Activated naive CD4-positive, alpha-beta T cell treated with anti-CD3 and anti-CD28 coated beads for 36 hours (primary cell): Measurements from ENCODE around the gene ETS1. TPM values are rescaled to one million over a fixed set of nuclear protein-coding genes. Genes with fewer than 3 reads are reported as not detected.
A peak's percentile ranks its signal among the peaks of the same experiment; 100 is the strongest.

Experiments used
- CTCF ChIA-PET: fragments of 350-600 bp; sonication (Branson Sonifier 250); formaldehyde crosslinking; loops from one replicate; lab custom pipeline; 2021; ENCODE audit warnings: antibody characterized with exemption; lab: Charles Lee
- DNase-seq: peaks from one replicate; pipeline ENCODE4 v3.0.0-alpha.2; 2020
- H3K27ac Mint-ChIP-seq: one replicate; pipeline ENCODE4 v1.8.0; 2021; ENCODE audit warnings: mild to moderate bottlenecking, mixed read lengths
- H3K27me3 Mint-ChIP-seq: one replicate; pipeline ENCODE4 v1.8.0; 2021; ENCODE audit warnings: low read depth, mixed read lengths
- H3K36me3 Mint-ChIP-seq: one replicate; pipeline ENCODE4 v1.8.0; 2021; ENCODE audit warnings: low read depth, mixed read lengths
- H3K4me1 Mint-ChIP-seq: one replicate; pipeline ENCODE4 v1.8.0; 2021; ENCODE audit warnings: low read depth, mixed read lengths
- H3K4me3 Mint-ChIP-seq: one replicate; pipeline ENCODE4 v1.8.0; 2021; ENCODE audit warnings: mild to moderate bottlenecking, moderate library complexity, mixed read lengths
- H3K9me3 Mint-ChIP-seq: one replicate; pipeline ENCODE4 v1.8.0; 2021; ENCODE audit warnings: mixed read lengths
- intact Hi-C: fragments of 100-400 bp; cut with micrococcal nuclease; formaldehyde crosslinking; loops from one replicate; pipeline ENCODE4 v1.15.1; 2023
- total RNA-seq, 2 experiments: library from RNA; stranded (reverse); gene quantifications; one replicate each; pipeline ENCODE4 v1.2.3, GENCODE V29; 2021

The ETS1 gene
- total RNA-seq, 2 experiments from 2014 or later = 336 to 338 TPM

GRCh38 chr11:128501632-128502549 is 85.5 kb downstream of the ETS1 start:
- intact Hi-C loops = loop anchor here (1.0 to 2.0 kb wide), 2 partner anchors 8 to 85 kb away; no protein-coding TSS in a partner anchor
- DNase-seq = peak; percentile 8
- H3K4me3 Mint-ChIP-seq = peak overlapping the region; percentile 78
- H3K9me3 Mint-ChIP-seq = no peaks in the 10 kb centered on the region
- peak overlapping the region; percentile 97 for H3K27ac Mint-ChIP-seq
- H3K4me1 Mint-ChIP-seq = peaks cover 96% of the 10 kb centered on the region
- no peaks in the 10 kb centered on the region for H3K27me3 Mint-ChIP-seq
- CTCF ChIA-PET = interaction anchor here (0.7 to 8.0 kb wide), 11 partner anchors 10 to 158 kb away, joined by 3 to 69 read pairs (median 5); no protein-coding TSS in a partner anchor
- H3K36me3 Mint-ChIP-seq = peaks cover 69% of the 10 kb centered on the region

DNA sequence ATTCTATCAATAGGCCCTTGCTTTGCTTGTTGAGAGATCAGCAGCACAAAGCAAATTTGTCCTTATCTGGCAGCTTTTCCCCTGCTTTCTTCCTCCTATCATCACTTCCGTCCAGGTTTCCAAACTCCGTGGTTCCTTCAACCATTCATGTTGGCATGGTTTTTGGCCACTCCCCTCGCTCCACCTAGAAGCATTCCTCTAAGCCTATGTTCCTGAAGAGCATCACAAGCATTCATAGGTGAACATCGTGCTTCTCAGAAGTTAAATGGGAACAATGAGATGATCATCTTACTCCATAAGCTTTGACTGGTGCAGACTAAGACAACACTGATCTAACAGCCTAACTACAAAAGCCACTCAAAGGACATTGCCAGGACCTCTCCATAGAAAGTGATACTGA is 86.3 kb downstream of the ETS1 start:
- intact Hi-C loops = loop anchor here (1.0 kb wide), 1 partner anchor 9 kb away; no protein-coding TSS in a partner anchor
- H3K27me3 Mint-ChIP-seq = no peaks in the 10 kb centered on the region

GRCh38 chr11:128500493-128500892 is 86.9 kb downstream of the ETS1 start:
- H3K27ac Mint-ChIP-seq = peak overlapping the region; percentile 97
- no peaks in the 10 kb centered on the region for H3K9me3 Mint-ChIP-seq
- intact Hi-C loops = no loop called here
- H3K36me3 Mint-ChIP-seq = peaks cover 68% of the 10 kb centered on the region
- H3K4me1 Mint-ChIP-seq = peaks cover 97% of the 10 kb centered on the region
- CTCF ChIA-PET = interaction anchor here (0.7 to 8.0 kb wide), 10 partner anchors 13 to 210 kb away, joined by 3 to 69 read pairs (median 4); no protein-coding TSS in a partner anchor
- peak overlapping the region; percentile 78 for H3K4me3 Mint-ChIP-seq
- H3K27me3 Mint-ChIP-seq = no peaks in the 10 kb centered on the region
- no peak for DNase-seq

More for the DNA sequence above, 86.3 kb downstream of the ETS1 start:
- peak overlapping the region; percentile 97 for H3K27ac Mint-ChIP-seq
- CTCF ChIA-PET = interaction anchor here (1.2 to 8.0 kb wide), 7 partner anchors 9 to 211 kb away, joined by 3 to 69 read pairs (median 6); no protein-coding TSS in a partner anchor
- H3K4me3 Mint-ChIP-seq = peak overlapping the region; percentile 78
- H3K9me3 Mint-ChIP-seq = no peaks in the 10 kb centered on the region
- H3K36me3 Mint-ChIP-seq = peaks cover 68% of the 10 kb centered on the region
- peak; percentile 36 for DNase-seq
- H3K4me1 Mint-ChIP-seq = peaks cover 97% of the 10 kb centered on the region

- intact Hi-C loops = loop anchor here (2.0 kb wide), 1 partner anchor 17 kb away; no protein-coding TSS in a partner anchor
- Mint-ChIP-seq H3K4me3 (peak overlapping the region; percentile 86), H3K36me3 (peaks cover 72% of the 10 kb centered on the region), H3K27ac (peak overlapping the region; percentile 100), H3K27me3 (no peaks in the 10 kb centered on the region), H3K9me3 (no peaks in the 10 kb centered on the region), H3K4me1 (peaks cover 97% of the 10 kb centered on the region)
- CTCF ChIA-PET = interaction anchor here (0.7 to 8.0 kb wide), 9 partner anchors 13 to 209 kb away, joined by 3 to 69 read pairs (median 4); no protein-coding TSS in a partner anchor
- peak; percentile 7 for DNase-seq
Observed at GRCh38 chr11:128499613-128500253, 87.6 kb downstream of the ETS1 start.

GRCh38 chr11:128498721-128499245 is 88.6 kb downstream of the ETS1 start:
- no peaks in the 10 kb centered on the region for H3K9me3 Mint-ChIP-seq
- peaks cover 95% of the 10 kb centered on the region for H3K4me1 Mint-ChIP-seq
- no peaks in the 10 kb centered on the region for H3K27me3 Mint-ChIP-seq
- CTCF ChIA-PET = interaction anchor here (1.1 to 8.0 kb wide), 8 partner anchors 19 to 131 kb away, joined by 3 to 69 read pairs (median 4); no protein-coding TSS in a partner anchor
- intact Hi-C loops = loop anchor here (2.0 kb wide), 1 partner anchor 16 kb away; no protein-coding TSS in a partner anchor
- H3K27ac Mint-ChIP-seq = peak overlapping the region; percentile 100
- peaks cover 68% of the 10 kb centered on the region for H3K36me3 Mint-ChIP-seq
- peak overlapping the region; percentile 86 for H3K4me3 Mint-ChIP-seq
- no peak for DNase-seq

DNA sequence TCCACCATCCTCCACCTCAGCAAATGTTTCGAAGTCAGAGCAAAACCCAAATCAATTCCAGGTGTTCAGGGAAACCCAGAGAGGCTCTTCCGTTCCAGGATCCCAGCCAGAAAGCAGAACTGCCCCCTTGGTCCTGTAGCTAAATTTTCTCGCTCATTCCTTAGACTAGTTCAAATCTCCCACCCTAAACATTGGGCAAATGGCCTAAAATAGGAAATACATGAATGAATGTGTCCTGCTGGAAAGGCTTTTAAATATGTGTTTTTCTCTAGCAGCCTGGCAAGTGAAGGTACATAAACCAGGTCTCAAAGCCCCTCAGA is 89.6 kb downstream of the ETS1 start:
- Mint-ChIP-seq H3K4me1 (peaks cover 95% of the 10 kb centered on the region), H3K9me3 (no peaks in the 10 kb centered on the region), H3K36me3 (peaks cover 72% of the 10 kb centered on the region), H3K27me3 (no peaks in the 10 kb centered on the region), H3K27ac (peak overlapping the region; percentile 100), H3K4me3 (peak overlapping the region; percentile 58)
- no peak for DNase-seq
- intact Hi-C loops = loop anchor here (2.0 kb wide), 1 partner anchor 15 kb away; no protein-coding TSS in a partner anchor
- CTCF ChIA-PET = interaction anchor here (1.0 to 2.5 kb wide), 11 partner anchors 12 to 333 kb away, joined by 3 to 6 read pairs (median 4); no protein-coding TSS in a partner anchor

DNA sequence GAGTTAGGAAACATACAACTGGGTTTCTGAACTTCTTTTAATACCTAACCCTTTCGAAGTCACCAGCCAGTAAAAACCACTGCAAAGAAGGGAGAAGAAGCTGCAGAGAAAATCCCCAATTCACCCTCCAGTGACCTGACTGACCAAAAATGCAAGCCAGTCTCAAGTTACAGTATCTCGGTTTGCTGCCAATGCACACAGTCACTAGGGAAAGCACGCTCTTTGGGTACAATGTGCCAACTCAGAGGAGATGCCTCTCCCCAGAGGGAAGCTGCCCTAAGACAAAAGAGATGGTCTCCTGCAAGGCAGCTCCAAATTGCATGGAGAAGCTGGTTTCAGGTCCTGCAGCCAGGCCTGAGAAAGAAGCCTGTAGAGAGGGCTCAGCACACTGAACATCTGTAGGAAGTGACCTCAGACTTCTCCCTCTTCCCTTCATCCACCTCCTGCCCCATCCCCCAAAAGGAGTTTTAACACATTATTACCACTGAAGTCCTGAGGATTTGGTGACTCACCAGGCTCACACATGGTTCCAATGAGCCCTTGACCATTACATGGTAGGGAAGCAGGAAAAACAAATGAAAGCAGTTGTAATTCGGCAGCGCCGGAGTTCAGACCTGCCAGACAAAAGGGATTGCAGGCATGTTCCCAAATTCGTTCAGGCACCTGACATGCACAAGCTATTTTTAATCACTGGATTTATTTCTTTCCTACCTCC is 90.1 kb downstream of the ETS1 start:
- Mint-ChIP-seq H3K36me3 (peaks cover 74% of the 10 kb centered on the region), H3K4me1 (peaks cover 95% of the 10 kb centered on the region), H3K9me3 (no peaks in the 10 kb centered on the region), H3K27me3 (no peaks in the 10 kb centered on the region), H3K4me3 (peak overlapping the region; percentile 58), H3K27ac (peak overlapping the region; percentile 100)
- CTCF ChIA-PET = interaction anchor here (1.0 to 2.5 kb wide), 11 partner anchors 12 to 334 kb away, joined by 3 to 6 read pairs (median 4); no protein-coding TSS in a partner anchor
- intact Hi-C loops = no loop called here
- peak; percentile 57 for DNase-seq

- peak overlapping the region; percentile 100 for H3K27ac Mint-ChIP-seq
- peaks cover 95% of the 10 kb centered on the region for H3K4me1 Mint-ChIP-seq
- CTCF ChIA-PET = interaction anchor here (0.7 to 2.5 kb wide), 5 partner anchors 15 to 30 kb away, joined by 3 to 6 read pairs (median 4); no protein-coding TSS in a partner anchor
- peak overlapping the region; percentile 58 for H3K4me3 Mint-ChIP-seq
- DNase-seq = no peak
- intact Hi-C loops = no loop called here
- peaks cover 73% of the 10 kb centered on the region for H3K36me3 Mint-ChIP-seq
- H3K9me3 Mint-ChIP-seq = no peaks in the 10 kb centered on the region
- H3K27me3 Mint-ChIP-seq = no peaks in the 10 kb centered on the region
Observed at GRCh38 chr11:128496692-128497060, 90.7 kb downstream of the ETS1 start.

GRCh38 chr11:128496249-128496648 is 91.1 kb downstream of the ETS1 start:
- no peak for DNase-seq
- Mint-ChIP-seq H3K27me3 (no peaks in the 10 kb centered on the region), H3K36me3 (peaks cover 73% of the 10 kb centered on the region), H3K4me3 (peak overlapping the region; percentile 58), H3K27ac (peak overlapping the region; percentile 100), H3K4me1 (peaks cover 95% of the 10 kb centered on the region), H3K9me3 (no peaks in the 10 kb centered on the region)
- intact Hi-C loops = no loop called here
- CTCF ChIA-PET = interaction anchor here (0.7 to 2.5 kb wide), 3 partner anchors 23 to 27 kb away, joined by 3 to 5 read pairs (median 4); no protein-coding TSS in a partner anchor

GRCh38 chr11:128494418-128495332 is 92.7 kb downstream of the ETS1 start:
- CTCF ChIA-PET = interaction anchor here (1.2 to 2.9 kb wide), 3 partner anchors 10 to 22 kb away, joined by 4 to 10 read pairs (median 6); no protein-coding TSS in a partner anchor
- Mint-ChIP-seq H3K4me1 (peaks cover 96% of the 10 kb centered on the region), H3K27ac (peak overlapping the region; percentile 100), H3K36me3 (peaks cover 73% of the 10 kb centered on the region), H3K9me3 (no peaks in the 10 kb centered on the region), H3K27me3 (no peaks in the 10 kb centered on the region), H3K4me3 (peak overlapping the region; percentile 58)
- intact Hi-C loops = loop anchor here (1.0 kb wide), 2 partner anchors 22 to 28 kb away; no protein-coding TSS in a partner anchor
- peak; percentile 23 for DNase-seq
